GM12801 (cell line): ENCODE data around the gene ROBO4.

Experiments used
- TF ChIP-seq, protein P1 (sequence below): IDR thresholded peaks from one replicate; pipeline ENCODE4 v1.5.1; 2011; ENCODE audit warnings: control low read depth; ENCODE audit not compliant: insufficient read length; ENCODE audit errors: extremely low read depth

Gene ROBO4

DNA sequence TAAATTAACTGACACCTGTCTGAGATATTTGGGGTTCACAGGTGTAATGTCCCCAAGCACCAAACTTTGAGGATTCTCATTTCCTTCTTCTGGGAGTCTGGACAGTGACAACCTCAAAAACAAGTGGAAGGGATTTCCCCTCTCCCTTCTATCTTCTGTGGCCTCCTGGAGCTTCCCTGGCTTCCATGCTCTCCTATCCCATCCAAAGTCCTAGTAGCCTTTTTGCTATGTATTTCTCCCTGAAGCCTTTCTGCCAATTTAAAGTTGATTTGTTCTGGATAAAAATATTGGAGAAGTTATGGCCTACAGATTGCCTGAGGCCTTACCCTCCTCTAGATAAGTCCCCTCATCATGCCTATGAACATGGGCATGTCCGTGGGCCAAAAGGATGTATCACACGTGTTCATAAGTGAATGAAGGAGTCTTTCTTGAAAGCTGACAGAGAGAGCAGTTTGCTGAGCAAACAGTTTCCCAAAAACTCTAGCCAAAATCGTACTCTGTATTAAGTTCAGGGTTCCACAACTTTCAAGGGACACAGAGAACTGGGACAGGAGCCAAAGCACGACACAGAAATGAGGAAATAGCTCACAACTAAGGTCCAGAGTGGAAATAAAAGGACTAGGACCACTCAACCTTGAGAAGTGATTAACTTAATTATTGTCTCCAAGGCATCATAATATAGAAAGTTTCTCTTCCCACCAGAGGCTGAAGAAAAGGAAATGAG is 31.4 kb upstream of the ROBO4 start:
- TF ChIP-seq, protein P1, sequence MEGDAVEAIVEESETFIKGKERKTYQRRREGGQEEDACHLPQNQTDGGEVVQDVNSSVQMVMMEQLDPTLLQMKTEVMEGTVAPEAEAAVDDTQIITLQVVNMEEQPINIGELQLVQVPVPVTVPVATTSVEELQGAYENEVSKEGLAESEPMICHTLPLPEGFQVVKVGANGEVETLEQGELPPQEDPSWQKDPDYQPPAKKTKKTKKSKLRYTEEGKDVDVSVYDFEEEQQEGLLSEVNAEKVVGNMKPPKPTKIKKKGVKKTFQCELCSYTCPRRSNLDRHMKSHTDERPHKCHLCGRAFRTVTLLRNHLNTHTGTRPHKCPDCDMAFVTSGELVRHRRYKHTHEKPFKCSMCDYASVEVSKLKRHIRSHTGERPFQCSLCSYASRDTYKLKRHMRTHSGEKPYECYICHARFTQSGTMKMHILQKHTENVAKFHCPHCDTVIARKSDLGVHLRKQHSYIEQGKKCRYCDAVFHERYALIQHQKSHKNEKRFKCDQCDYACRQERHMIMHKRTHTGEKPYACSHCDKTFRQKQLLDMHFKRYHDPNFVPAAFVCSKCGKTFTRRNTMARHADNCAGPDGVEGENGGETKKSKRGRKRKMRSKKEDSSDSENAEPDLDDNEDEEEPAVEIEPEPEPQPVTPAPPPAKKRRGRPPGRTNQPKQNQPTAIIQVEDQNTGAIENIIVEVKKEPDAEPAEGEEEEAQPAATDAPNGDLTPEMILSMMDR, result no peak

DNA sequence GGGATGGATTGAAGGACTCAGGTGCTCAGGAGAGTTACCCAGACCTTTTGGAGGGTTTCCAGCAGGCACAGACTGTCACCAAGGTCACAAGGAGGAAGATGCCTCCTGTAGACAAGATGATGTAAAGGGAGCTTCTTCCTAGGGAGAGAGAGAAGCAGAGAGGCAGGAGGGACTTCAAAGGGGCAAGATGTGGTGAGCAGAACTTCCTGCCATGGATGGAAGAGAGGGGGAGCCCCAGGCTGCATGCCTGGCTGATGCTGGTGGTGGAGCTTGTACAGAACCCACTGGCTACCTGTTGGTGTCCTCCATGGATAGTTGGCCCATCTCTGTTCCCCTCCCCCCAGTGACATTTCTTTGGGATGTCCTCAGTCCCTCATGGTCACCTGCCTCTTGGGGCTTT is 25.6 kb upstream of the ROBO4 start:
- TF ChIP-seq, protein P1, result no peak

DNA sequence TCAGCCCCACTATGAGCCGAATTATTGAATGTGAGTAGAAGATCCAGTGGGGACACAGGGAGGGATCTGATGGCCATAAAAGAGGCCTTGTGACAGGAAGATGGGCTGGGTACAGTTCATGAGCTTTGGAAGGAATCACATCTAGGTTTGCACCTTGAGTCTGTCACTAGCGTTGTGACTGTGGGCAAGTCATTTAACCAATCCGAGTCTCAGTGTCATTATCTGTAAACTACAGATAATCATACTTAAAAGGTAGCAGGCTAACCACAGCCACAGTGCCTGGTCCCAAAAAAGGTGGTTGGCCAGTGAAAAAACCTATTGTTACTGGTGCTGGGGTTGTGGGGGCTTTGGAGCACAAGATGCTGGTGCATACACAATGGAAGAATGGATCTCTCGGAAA is 25.2 kb upstream of the ROBO4 start:
- TF ChIP-seq, protein P1, result no peak

DNA sequence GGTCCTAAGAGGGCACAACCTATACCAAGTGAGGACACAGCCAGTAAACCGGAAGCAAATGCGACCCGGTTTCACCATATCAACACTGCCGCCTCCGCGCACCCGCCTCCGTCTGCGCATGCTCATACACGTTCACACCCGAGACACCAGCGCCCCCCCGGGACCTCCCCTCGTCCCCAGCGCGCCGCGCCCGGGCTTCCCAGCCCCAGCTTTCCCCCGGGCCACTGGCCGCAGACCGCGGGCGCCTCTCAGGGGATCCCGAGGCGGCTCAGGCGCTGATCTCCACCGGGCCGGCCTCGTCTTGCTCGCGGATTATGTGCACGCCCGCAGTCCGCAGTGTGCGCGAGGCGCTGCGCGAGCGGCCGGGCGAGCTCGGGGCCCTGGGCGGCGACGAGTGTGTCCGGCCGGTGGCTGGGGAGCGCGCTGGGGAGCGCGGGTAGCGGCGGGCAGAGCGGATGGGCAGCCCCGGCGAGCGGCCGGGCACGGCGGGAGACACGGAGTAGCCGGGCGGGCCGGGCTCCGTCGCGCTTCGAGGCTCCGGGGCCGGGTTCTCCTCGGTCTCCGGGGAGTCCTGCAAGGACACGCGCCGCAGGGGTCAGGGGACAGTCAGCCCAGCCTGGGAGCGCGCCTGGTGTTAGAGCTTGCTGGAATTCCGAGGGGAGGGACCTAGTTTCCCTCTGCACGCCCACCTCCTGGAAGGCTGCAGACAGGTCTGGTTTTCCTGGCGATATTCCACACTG is 23.4 kb upstream of the ROBO4 start:
- TF ChIP-seq, protein P1, result no peak

DNA sequence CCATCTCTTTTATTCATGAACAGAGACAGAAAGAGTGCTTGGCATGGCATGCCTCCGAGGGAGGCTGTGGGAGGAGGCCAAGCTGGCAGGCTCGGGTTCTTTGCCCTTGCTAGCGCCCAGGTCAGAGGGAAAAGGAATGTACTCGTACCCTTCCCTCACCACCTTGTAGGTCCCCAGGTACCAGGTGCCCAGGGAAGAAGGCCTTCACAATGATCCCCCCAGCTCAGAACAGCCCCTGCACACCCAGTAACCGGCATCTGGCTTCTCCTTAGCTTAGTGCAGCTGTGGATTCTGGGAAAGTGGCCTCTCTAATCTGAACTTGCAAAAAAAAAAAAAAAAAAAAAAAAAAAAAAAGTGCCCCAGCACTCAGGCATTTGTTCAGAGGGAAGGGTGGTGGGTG is 22.7 kb upstream of the ROBO4 start:
- TF ChIP-seq, protein P1, result no peak

DNA sequence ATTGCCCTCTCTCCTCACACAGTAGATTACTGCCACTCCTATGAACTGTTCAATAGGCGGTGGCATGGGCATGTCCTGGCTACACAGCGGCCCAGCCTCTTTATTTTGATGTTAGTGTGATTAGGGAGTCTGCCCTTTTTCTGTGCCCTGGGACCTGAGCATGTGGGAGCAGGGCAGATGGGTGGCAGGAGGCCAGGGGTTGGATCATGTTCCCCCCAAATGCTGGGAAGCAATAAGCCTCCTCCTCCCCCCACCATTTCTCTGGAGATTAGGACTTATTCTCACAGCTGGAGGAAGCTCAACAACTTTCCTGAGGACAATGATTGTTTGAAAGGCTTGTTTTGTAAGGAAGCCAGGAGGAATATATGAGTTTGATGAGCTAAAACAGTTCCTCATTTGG is 22.2 kb upstream of the ROBO4 start:
- TF ChIP-seq, protein P1, result no peak

DNA sequence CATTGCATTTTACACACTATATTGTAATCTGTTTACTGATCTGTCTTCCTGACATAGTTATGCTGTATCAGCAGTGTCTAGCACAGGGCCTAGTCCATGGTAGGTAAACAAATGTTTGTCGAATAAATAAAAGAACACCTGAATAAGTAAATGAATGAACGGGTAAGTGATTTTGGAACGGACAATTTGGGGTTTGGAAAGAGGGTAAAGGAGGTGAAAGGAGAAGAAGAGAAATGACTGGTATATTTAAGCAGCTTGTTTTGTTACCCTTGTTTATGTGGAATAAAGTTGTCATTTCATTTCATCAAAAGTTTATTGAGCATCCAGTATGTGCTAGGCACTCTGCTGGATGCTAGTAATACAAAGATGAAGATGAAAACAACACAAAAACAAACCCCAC is 21.3 kb upstream of the ROBO4 start, which contains the start of gene HEPN1:
Gene HEPN1 (plus strand): TSS at position 301 of the 400 bp plus-strand sequence.
- TF ChIP-seq, protein P1, result no peak
